Measurements from ENCODE around the gene PRPF40A.

Gene PRPF40A

DNA sequence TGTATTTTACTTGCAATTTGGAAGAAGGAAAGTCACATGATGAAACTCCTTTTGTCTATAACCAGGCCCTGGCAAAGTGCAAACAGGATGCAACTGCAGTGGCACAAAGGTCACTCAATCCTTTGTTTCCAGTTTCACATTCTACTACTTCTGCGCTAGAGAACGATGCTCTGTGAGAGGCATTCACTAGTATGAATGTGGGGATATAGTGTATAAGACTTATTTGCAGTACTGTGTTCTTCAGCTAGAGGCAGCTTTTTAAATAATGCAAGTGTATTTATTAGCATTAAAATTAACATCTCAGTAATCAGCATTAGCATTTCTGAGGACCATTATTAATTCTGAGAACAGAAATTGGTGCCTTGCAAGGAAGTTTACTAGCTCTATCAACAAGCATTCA lies 68.9 kb downstream of the PRPF40A start:
- no peak for DNase-seq

DNA sequence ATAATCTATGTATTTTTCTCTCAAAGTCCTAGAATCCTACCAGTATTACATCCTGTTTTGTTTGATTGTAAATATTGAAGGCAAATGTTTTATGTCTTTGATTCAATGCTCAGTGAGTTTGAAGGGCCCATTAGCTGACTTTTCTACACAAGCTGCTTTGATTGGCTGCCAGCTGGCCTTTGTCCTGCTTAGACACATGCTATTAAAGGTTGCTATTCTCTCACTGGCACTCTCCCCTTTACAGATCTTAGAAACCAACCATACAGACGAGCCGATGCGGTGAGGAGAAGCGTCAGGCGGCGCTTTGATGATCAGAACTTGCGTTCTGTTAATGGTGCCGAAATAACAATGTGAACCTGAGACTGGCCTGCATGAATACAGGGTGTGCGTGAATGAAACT lies 69.7 kb downstream of the PRPF40A start:
- DNase-seq = no peak

DNA sequence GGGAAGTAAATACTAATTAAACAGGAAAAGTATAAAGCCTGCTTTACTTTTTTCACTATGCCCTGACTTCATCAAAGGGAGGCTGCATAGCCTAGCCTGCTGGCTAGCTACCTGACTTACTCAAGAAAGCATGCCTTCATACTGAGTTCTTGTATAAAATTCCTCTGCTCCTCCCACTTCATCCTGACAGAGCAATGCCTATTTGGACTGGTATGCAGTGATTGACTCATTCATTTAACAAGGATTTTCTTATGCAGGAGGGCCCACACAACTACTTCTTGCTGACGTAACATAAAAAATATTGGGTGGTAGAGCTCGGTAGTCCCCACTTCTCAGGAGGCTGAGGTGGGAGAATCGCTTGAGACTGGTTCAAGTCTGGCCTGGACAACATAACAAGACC lies 70.5 kb downstream of the PRPF40A start:
- no peak for DNase-seq

GRCh38 chr2:152646264-152646663 lies 71.0 kb downstream of the PRPF40A start:
- DNase-seq = no peak

- DNase-seq = no peak
Measured at GRCh38 chr2:152644189-152644873, 72.9 kb downstream of the PRPF40A start.

DNA sequence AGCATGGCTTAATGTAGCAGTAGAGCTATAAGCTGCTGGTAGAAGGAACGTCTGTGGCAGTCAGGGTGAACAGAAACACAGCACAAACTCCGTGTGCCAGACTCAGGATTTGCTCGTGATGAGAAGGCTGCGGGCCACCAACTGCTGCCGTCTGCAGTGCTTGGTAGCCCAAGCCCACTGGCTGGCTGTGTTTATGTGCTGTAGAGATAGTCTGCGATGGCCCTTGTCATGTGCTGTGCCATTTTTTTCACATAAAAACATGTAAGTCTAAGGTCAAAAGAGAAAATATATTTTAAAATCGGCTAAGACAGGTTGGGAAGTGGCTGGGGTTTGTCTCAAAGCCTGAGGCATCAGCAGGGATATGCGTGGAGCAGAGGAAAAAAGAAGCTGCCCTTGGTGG lies 78.7 kb downstream of the PRPF40A start:
- DNase-seq = no peak

DNA sequence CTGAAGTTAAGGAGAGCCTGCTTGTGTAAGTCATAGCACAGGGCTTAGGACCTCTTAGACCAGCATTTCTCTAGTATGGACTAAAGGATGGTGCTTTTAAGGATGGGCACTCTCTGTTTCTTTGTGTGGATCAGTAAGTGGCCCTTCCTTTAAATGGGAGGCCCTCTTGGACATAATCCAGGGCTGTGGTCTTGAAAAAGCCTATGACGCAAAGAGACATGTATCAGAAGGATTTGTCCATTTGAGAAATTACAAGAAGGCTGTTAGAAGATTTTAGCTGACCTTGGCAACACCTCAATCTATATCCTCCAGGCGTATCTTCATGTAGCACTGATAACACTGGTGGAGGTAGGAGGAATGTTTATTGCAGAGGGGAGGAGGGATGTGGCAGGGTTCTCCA lies 79.2 kb downstream of the PRPF40A start:
- no peak for DNase-seq

DNA sequence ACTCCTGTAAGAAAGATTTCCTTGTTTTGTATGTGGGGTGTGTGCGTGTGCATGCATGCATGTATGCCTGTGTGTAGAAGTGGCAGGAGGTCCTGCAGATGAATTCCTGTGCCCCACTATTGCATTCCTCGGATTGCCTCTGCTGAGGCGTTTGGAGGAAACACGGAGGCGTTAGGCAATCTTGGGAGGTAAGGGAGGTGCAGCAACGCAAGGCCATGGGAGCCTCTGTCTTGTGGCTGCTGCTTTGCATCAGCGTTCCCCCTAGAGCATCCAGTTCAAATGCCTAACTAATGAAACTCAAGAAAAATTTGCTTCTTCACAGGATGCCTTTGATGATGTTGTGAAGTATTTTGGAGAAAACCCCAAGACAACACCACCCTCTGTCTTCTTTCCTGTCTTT lies 80.0 kb downstream of the PRPF40A start:
- DNase-seq = no peak

DNA sequence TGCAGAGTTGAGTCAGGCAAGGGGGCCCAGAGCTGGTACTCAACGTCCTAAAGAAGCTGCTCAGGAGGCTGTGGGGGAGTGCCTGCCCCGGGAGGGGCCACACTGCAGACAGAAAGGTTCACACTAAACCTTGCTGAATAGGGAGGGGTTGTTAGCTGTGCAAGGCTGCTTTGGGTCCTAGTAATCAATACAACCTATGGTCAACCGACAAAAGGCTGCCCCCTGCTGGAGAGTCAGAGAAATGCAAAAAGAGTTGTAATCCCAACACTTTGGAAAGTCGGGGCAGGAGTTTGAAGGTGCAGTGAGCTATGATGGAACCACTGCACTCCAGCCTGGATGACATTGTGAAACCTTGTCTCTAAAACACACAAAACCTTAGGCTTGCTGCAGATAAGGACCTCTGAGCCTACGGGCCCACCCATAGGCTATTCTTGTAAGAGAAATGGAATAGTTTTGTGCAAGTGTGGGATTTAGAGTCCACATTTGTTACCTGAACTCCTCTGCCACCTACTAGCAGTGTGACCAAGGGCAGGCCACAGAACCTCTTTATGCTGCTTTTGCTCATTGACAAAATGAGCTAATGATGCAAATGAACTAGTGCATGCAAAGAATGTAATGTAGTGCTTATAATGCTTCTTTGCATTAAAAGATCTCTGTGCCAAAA lies 81.5 kb downstream of the PRPF40A start:
- peak; percentile 52 for DNase-seq

- no peak for DNase-seq
Measured at GRCh38 chr2:152632736-152633135, 84.5 kb downstream of the PRPF40A start.

DNA sequence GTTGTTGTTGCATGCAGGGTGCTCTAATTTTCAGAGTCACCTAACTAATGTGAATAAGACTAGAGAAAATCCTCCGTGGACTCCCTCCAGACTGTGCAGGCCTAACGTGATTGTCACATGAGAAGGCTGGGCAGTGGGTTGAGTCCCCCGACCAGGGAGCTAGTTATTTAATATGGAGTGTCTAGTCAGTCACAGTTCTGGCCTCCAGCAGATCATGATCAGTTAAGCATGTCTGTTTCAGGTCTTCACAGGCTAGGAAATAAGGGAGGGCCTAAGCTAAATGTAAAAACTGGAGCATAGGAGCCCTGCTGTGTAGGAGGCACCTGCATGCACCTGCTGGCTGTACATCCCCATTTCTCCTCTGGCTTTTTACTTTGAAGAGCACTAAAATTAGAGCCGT lies 86.8 kb downstream of the PRPF40A start:
- DNase-seq = no peak

DNA sequence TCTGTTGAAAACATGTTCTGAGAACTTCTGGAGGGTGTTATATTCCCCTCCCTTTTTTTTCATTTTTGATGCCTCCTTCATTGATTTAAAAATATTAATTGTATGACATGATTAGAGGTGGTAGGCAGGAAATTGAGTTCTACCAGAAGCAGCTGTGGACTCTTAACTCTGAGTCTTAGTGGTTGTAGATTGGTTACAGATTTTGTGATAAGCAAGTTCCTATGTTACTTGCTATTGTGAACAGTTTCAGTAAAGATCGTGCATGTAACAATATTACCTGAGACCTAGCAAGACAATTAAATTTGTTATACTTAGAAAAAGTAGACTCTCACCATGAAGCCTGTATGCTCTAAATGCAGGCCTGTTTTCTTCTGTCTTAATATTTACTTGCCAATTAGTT lies 88.1 kb downstream of the PRPF40A start:
- no peak for DNase-seq

DNA sequence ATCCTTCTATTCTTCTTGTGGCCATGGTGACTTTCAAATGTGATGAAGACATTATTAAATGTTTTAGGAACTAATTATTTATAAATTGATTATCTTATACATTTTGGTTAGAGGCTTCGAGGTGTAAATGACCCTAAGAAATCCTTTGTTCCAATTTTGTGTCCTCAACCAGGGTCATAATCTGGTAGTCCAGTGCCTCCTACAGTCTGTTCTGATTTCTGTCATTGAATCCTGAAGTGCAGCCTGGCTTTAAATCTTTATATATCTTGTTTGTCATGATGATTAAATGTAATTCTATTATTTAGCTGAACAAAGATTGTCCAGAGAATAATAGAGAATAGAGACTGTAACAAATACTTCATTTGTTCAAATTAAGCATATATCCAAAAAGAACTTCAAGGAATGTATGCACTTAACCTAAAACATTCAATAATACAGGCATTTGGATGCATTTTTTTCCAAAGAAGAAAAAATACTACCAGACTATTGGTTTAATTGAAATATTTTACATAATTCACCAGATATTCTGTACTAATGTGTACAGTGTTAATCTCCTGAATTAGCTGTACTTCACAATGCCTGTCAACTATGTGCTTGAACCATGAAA lies 89.8 kb downstream of the PRPF40A start:
- DNase-seq = no peak

GRCh38 chr2:152626911-152627339 lies 90.3 kb downstream of the PRPF40A start:
- DNase-seq = no peak

GRCh38 chr2:152624805-152625204 lies 92.5 kb downstream of the PRPF40A start:
- DNase-seq = no peak

- no peak for DNase-seq
Measured at GRCh38 chr2:152623775-152624174, 93.5 kb downstream of the PRPF40A start.

DNA sequence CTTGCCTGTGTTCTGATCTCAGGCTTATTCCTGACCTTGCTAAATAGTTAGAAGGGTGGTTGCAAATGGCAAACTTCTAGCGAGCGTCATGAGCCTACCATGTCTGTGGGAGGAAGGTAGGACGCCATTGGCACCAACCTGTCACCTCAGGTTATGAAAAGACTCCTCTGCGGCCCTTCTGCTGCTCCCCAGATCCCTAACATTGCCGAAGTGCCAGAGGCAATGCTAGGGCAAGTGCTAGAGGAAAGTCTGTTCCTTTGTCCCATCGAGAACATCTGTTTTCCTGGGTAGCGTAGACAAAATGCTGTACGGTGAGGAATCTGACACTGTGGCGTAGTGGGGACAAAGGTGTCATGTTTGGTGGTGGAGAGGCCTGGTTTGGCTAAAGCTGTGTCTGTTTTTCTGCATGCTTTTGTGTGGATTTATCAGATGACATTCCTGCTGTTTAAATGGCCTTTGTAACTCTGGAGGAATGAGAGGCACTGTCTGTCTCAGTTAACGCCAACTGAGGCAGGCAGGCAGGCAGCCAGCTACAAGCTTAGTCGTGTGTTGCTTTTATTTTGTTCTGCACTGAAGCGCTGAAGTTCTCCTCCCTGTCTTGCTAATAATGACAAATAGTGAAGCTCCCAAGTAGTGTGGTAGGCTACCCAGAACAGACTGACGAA lies 94.1 kb downstream of the PRPF40A start:
- DNase-seq = no peak

DNA sequence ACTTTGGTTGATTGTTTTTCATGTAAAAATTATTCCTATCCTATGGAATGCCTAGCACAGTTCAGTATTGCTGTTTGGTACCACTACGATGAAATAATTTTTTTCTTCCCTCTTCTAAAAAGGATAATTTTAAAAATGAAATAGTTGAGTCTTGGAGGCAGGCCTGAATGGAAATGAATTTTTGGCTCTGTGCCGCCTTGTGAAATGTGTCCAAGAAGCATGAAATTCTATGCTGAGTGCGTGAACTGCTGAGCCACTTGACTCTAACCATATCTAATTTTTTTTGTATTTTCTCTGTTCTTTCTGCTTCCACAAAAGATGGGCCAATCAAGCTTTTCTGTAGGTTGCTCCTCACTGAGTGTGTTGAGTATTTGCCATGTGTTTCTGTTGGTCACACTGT lies 95.0 kb downstream of the PRPF40A start:
- DNase-seq = no peak

DNA sequence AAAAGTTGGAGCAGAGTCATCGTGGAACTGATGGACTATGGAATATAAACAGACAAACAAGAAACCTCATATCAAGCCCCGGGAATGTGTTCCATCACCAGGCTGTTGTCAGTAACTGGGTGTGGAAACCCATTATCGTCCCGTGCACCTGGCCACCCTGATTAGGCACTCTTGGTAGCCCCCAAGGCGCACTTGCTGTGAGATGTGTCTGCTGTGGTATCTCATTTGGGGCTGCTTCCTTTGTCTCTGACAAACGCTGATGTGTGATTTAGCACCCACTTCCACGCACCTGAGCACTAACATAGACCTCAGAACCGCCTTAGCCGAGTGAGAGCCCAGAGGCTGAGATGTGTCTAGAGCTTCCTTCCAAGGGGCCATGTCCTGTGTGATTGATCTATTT lies 96.3 kb downstream of the PRPF40A start:
- no peak for DNase-seq

DNA sequence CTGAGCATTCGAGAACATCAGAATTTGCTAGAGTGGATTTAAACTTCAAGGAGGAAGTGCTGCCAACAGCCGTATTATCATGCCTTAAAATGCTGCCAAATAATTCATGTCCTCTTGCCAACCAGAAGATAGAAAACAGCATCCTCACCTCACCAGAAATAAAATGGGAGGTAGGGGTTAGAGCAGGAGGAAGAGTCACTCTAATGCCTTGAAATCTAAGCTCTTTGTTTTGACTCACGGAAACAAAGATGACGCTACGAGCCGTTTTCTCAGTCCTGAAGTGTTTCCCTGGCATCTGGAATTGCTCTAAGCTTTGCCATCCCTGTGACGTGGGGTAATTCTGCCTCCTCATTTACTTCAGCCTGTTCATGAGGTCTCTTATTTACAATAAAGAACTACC lies 97.1 kb downstream of the PRPF40A start:
- DNase-seq = no peak

DNA sequence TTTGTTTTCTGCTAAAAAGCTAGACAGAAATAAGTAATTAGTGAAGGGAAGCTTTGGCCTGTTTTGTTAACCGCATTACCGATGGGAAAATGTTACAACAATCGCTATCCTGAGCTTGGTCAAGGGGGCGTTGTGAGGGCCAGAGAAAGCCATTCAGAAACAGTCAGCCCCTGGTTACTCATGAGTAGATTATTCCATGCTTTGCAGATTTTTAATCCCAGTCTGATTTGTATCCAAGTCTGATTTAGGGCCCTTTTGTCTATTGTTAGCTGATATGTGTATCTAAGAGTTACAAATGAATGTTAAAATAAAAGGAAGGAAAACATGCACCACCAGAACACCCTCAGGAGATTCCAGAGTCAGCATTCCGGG lies 99.1 kb downstream of the PRPF40A start:
- DNase-seq = no peak

GRCh38 chr2:152617456-152618192 lies 99.6 kb downstream of the PRPF40A start:
- DNase-seq = no peak

- no peak for DNase-seq
Measured at GRCh38 chr2:152615177-152615576, 102.1 kb downstream of the PRPF40A start.
